Measurements from ENCODE around the gene KRT24.

GRCh38 chr17:40730970-40731369 lies 27.4 kb upstream of the KRT24 start:
- no peak for TF ChIP-seq EZH2 (IDR thresholded peaks at IDR 0.05; ENCODE audit: insufficient read depth, low read length)
- TF ChIP-seq, protein P1, sequence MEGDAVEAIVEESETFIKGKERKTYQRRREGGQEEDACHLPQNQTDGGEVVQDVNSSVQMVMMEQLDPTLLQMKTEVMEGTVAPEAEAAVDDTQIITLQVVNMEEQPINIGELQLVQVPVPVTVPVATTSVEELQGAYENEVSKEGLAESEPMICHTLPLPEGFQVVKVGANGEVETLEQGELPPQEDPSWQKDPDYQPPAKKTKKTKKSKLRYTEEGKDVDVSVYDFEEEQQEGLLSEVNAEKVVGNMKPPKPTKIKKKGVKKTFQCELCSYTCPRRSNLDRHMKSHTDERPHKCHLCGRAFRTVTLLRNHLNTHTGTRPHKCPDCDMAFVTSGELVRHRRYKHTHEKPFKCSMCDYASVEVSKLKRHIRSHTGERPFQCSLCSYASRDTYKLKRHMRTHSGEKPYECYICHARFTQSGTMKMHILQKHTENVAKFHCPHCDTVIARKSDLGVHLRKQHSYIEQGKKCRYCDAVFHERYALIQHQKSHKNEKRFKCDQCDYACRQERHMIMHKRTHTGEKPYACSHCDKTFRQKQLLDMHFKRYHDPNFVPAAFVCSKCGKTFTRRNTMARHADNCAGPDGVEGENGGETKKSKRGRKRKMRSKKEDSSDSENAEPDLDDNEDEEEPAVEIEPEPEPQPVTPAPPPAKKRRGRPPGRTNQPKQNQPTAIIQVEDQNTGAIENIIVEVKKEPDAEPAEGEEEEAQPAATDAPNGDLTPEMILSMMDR (IDR thresholded peaks at IDR 0.05; ENCODE audit: insufficient read depth, low read depth, low read length), result no peak

Measured in astrocyte (in vitro differentiated cells and primary cell).